DMS 273 (cell line): ENCODE results near the gene TMEM19.
A peak's percentile ranks its signal among the peaks of the same experiment; 100 is the strongest.

Experiments
- DNase-seq: peaks from one replicate; lab custom pipeline; 2025; ENCODE audit not compliant: unreplicated experiment; lab: John Stamatoyannopoulos, UW

TMEM19 gene

DNA sequence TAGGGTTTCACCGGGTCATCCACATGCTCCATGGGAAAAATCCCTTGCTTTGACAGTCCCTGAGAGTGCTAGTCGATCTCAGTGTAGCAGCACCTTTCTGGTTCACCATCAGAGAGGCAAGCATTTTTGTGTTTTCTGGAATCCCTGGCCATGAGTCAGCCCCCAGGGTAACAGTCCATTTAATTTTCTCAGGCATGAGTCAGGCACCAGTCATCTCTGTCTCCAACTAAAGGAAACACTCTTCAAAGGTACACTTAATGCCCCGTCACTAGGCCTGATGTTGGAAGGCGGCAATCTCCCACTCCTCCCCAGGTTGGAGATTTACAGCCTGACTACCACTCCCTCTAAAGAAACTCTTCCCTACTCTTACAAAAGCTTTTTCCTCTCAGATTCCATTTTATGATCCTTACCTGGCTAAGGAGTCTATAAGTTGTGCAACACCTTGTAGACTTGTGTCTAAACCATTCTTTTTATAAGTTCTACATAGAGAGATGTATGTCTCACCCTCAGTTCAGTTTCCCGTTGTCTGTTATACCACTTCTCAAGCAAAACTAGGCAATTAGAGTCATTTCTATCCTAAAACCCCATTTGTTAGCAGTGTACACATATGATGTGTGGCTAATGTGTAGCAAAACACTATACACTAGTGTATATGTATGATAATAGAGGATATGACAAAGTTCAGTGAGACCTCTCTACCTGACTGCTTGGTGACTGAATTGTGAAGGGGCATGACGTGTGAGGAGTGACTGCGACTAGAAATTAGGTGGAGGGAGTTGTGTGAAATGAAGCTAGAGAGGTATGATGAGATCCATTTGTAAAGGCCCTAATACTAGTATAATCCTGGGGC is 24.6 kb downstream of the TMEM19 start:
- no peak for DNase-seq

DNA sequence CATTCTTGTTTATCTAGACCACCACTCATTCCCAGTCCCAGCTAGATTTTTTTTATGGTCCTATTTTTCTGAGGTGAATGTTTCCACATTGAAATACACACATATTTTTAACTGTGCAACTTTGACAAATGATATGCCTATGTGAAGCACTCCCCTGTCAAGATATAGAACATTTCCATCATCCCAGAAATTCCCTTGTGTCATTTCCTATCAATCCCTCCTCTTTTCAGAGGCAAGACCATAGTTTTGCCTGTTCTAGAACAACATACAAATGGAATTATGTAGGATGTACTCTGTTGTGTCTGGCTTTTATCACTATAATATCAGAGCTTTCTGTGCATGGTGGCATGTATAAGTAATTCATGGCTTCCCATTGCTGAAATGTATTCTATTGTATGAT is 32.7 kb downstream of the TMEM19 start:
- no peak for DNase-seq

DNA sequence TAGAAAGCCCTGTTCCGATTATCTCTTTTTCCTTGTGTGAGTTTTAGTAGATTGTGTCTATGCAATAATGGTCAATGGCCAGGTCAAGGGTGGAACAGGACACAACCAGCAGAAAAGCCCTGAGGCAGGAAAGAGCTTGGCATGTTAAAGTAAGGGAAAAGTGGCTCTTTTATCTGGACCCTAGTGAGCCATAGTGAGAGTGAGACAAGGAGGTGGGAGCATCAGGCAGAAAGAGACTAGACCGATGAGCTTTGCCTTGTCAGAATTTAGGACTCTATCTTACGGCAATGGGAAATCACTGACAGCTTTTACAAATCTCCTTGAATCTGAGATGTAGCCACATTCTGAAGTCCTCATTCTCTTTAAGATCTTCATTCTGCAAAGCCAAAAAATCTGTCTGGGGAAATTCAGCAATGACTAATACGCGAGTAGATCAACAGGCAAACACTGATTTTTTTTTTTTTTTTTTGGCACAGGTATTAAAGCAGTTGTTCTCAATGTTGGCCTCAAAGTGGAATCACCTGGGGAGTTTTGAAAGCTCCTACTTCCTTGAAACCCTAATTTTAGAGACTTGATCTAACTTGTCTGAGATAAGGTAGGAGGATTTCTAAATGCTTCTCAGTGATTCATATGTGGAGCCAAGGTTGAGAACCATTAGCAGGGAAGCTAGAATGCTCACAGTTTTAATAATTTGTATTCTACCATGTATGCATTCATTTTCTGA is 33.9 kb downstream of the TMEM19 start:
- no peak for DNase-seq

DNA sequence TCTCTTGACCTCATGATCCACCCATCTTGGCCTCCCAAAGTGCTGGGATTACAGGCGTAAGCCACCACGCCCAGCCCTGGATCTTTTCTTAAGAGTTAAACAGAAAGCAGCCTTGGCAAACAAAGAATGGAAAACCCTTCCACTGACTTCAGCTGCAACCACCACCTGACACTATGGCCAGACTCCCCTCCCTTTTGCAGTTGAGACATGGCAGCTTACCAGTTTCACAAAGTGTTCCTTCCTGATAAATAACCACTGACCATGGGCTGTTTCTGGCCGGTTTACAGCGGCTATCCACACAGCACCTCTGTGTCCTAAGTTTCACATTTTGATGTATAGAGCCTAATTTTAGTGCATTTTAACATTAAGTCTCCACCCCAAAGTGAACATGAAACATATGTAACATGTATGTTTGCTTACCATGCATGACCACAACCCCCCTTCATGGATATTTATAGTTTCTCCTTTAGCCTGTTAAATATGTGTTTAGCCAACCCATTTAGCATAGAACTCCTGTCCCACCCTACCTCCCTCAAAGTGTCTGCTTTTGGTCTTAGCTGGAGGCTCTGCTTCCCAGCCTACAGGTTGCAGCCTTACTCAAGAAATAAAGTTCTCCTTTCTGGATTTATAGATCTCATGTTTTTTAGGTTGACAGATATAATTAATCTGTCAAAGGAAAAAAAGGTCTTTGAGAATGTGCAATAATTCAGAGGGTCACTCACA is 36.1 kb downstream of the TMEM19 start:
- no peak for DNase-seq

DNA sequence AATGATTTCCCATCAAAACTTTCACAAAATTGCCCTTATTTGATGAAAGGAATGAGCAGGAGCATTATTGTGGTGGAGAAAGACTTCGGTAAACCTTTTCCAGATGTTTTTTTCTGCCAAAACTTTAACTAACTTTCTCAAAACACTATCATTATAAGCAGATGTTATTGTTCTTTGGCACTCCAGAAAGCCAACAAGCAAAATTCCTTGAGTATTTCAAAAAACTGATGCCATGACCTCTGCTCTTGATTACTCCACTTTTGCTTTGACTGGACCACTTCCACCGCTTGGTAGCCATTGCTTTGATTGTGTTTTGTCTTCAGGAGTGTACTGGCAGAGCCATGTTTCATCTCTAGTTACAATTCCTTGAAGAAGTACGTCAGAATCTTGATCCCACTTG is 39.1 kb downstream of the TMEM19 start:
- DNase-seq = no peak

DNA sequence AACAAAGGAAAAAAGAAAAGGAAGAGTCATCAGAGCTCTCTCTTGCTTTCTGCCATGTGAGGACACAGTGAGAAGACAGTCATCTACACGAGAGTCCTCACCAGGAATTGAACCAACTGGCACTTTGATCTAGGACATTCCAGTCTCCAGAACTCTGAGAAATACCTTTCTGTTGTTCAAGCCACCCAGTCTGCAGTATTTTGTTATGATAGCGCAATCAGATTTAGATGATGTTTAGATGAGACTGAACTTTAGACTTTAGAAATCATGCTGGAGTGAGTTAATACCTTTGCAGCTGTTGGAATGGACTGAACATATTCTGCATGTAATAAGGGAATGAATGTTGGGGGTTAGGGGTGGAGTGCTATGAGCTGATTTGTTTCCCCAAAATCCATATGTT is 40.7 kb downstream of the TMEM19 start:
- DNase-seq = no peak

DNA sequence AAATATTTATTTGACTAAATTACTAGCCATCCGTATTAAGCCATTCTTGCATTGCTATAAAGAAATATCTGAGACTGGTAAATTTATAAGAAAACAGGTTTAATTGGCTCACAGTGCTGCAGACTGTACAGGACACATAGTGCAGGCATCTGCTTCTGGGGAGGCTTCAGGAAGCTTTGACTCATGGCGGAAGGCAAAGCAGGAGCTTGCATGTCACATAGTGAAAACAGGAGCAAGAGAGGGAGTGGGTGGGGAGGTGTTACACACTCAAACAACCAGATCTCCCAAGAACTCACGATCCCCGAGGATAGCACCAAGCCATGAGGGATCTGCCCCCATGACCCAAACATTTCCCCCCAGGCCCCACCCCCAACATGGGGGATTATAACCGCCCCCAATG is 42.1 kb downstream of the TMEM19 start:
- DNase-seq = no peak

DNA sequence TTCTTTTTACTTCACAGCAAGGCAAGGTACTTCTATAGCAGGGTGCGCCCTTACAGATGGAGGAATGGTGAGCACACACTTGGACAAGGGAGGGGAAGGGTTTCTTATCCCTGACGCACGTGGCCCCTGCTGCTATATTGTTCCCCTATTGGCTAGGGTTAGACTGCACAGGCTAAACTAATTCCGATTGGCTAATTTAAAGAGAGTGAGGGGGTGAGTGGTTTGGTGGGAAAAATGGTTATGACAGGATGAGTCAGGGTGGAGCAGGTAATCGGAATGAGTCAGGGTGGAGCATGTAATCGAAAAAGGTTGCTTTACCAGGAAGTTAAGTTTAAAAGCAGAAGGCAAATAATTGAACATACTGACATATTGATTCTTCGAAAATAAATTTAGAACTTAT is 45.1 kb downstream of the TMEM19 start:
- DNase-seq = no peak

DNA sequence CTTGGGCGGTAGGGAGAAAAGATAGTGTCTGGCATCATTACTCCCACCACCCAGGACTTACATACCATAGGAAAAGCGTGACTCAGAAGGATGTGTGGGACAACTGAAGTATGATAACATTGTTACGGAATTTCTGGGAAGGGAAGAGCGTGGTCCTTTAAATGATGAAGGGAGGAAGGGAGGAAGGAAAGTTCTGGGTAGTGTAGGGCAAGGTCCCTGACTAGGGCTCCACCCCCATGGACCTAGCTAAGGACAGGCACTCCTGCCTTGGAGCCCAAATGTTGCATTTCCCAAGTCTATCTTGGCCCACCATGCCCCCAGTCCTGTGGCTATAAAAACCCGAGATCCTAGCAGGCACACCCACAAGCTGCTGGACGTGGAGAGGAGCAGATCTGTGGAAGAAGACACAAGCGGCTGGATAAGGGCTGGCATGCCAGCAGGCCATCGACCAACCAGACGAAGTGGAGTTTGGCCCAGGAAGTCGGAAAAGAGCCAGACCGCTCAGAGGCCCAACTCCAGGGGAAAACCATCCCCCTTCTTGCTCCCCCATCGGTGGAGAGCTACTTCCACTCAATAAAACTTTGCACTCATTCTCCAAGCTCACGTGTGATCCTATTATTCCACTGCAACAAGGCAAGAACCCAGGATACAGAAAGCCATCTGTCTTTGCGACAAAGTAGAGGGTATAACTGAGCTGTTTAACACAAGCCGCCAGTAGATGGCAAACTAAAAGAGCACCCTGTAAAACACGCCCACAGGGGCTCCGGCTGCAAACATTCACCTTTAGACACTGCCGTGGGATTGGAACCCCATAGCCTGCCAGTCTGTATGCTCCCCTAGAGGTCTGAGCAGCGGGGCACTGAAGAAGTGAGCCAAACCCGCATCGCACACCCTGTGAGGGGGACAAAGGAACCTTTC is 45.8 kb downstream of the TMEM19 start:
- peak; percentile 18 for DNase-seq

DNA sequence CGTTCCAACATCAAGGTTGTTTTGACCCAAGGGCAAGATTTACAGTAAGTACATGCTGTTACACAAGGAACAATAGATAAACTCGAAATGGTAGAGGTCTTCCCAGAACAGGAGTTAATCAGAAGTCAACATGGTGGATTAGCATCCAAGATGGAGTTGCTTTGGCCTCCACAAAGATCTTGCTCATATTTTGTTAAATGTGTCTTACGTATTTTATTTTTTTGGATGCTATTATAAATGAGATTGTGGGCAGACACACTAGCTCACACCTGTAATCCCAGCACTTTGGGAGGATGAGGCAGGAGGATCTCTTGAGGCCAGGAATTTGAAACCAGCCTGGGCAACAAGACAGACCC is 46.5 kb downstream of the TMEM19 start:
- no peak for DNase-seq

DNA sequence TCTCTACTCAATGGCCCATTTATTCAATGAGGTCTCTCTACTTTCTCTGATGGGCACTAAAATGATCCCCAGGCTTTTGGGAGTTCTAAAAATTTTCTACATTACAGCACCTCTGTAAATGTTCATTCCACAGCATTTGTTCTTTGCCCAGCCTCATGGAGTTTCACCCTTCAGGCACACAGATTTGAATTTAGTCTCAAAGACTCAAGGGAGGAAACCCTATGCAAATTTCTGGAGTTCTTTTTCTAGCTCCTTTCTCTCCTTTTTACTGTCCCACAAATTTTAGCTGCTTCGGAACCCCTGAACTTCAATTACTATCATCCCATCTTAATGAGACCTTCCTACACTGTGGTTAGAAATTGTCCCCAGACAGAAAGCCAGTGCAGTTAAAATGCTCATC is 51.3 kb downstream of the TMEM19 start:
- no peak for DNase-seq

DNA sequence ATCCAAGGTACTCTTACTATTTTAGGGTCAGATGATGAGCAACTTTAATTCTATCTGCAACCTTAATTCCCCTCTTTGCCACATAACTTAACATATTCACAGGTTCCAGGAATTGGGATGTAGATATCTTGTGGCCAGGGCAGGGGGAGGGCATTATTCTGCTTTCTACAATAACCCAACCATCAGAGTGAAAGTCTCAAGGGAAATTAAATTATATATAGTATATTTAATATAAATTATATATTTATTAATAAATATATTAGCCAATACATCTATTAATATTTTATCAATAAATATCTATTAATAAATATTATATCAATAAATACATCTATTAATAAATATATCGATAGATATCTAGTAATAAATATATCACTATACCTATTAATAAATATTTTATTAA is 57.1 kb downstream of the TMEM19 start:
- no peak for DNase-seq

DNA sequence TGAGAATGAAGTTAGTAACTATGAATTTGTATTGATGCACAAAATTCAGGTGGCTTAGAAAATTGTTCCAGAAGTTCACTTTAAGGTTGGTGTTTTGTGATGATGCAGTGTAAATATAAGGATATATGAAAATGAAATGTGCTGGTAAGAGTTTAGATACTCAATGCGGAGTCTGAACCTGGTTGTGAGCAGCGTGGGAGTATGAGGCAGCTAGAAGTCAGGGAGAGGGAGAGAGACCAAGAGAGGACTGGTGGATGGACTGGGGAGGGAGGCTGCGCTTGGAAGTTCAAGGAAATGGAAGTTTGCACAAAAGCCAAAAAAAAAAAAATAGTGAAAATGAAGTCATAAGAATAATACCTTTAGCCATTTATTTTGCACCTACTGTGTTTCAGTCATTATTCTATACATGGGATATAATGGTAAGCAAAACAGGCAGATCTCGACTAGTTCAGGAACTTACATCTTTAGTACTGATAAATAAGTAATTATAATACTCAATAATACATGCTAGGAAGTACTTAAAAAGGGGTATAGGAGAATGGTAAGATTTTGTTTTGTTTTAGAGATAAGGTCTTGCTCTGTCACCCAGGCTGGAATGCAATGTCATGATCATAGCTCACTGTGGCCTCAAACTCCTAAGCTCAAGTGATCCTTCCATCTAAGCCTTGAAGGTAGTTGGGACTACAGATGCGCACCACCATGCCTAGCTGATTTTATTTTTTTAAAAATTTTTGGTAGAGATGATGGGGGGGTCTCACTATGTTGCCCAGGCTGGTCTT is 58.8 kb downstream of the TMEM19 start:
- no peak for DNase-seq

DNA sequence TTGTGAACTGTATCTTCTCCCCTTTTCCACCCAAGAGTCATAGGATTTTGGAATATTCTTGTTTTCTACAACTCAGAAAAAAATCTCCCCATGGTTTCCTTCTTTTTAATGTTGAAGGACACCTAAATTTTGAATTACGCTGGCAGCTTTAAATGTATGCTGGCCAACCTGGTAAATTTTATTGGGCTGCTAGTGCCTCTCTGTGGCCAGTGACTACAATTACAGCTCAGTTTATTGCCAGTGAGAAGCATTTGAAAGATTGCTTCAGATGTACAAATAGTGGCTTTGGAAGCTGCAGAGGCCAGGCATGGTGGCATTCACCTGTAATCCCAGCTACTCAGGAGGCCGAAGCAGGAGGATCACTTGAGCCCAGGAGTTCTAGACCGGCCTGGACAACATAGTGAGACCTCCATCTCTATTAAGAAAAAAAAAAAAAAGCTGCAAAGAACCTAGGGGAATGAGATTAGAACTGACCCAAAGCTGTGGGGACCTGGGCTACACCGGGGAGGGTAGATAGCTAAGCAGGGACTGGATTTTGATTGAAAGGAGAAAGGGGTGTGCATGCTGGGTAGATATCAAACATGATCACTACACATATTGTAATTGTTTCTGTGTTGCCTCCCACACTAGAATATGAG is 61.2 kb downstream of the TMEM19 start:
- DNase-seq = peak; percentile 73

DNA sequence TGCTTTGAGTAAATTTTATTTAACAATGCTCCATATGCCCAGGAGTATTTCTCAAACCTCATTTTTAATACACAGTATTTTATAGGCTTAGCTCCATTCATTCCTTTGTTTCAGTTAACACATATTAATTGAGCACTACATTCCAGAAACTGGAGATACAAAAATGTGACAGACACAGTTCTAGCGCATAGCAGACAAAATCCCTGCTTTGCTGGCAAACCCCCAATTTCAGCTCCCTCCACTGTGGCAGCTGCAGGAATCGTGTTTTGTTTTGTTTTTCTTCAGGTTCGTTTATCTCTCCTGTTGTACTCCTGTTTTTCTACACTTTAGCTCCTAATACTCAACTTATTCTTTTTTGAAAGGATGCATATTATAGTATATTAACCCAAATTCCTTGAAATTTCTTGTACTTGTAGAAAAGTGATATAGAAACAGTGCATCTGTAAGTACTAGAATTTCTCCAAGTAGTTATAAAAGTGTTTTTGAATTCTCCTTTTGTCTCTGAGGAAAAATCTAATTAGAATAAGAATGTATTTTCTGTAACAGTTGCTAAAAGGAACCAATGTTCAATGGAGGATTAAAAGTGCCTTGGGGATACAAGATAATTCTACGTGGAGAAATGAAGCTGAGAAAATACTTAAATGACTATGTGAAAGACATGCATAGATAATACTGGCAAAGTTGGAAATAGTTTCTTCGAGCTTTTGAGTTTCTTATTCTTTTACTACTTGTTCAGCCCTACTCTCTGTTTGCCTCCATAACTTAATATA is 62.4 kb downstream of the TMEM19 start:
- DNase-seq = peak; percentile 9

DNA sequence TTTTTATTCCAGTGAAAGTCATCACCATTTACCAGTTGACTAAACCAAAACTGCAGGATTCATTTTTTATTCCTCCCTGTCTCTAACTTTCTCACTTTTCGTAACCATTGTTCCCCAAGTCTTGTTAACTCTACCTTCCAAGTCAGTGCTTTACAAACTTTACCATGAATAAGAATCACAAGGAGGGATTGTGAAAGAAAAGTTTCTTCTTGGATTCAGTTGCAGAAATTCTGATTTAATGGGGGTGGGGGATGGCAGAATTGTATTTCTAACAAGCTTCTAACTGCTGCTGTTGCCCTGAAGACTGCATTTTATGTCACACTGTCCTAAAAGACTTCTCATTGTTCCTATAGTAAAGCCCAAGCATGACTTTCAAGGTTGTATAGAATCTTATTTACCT is 63.8 kb downstream of the TMEM19 start:
- DNase-seq = no peak

DNA sequence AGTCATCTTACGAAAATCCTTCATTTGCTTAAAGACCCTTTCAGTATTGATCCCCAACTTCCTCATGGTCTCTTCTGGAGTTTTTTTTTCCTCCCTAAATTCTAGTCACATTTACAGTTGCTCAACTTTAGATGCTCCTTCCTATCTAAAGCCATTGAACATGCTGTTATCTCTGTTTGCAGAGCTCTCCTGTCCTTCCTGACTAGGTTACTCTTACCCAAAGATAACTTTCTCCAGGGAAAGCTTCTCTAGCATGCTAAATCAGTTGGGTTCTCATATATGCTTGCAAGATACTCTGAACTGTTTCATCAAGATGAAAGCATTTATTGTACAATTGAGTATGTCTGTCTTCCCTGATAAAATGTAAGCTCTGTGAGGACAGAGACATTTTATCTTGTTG is 67.0 kb downstream of the TMEM19 start:
- no peak for DNase-seq
